Measurements from ENCODE around the gene SPP2.

Gene SPP2

DNA sequence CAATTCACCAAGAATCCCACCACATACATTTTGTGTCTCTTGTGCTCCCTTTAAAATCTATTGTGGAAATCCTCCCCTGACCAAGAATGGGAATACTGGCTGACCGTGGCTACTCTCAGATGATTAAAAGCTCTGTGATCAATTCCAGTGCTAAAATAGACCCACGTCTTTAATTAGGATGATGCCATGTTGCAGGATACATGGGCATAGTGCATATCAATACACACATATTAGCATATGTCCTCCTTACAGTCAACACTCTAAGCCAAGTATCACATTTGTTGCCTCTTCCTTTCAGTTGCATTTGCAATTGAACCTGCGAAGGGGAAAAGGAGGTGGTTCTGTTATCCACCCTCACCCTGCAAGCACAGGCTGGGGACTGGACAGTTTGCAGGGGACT lies 41.8 kb downstream of the SPP2 start:
- no peak for DNase-seq (ENCODE audit: low read depth)

DNA sequence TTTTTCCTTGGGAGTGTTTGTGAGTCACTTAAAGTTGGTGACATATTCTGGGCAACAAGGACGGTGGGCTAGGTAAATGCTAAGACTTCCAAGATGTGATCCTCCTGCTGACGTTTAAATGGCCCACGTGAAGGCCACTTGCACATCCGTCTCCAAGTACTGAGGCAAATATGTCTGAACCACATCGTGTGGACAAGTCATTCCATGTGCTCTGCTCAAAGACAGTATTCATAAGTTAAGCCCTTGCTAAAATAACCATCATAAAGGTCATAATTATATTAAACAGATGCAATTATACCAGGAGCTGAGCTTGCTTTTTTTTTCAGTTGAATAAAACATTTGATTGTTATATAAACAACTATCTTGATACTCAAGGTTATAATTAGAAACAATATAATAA lies 44.8 kb downstream of the SPP2 start:
- DNase-seq (ENCODE audit: low read depth), result no peak

DNA sequence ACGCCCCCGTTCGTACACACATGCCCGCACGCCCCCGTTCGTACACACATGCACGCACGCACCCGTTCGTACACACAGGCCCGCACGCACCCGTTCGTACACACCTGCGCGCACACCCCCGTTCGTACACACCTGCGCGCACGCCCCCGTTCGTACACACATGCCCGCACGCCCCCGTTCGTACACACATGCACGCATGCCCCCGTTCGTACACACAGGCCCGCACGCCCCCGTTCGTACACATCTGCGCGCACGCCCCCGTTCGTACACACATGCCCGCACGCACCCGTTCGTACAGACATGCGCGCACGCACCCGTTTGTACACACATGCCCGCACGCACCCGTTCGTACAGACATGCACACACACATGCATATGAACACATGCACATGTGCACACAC lies 45.7 kb downstream of the SPP2 start:
- no peak for DNase-seq (ENCODE audit: low read depth)

DNA sequence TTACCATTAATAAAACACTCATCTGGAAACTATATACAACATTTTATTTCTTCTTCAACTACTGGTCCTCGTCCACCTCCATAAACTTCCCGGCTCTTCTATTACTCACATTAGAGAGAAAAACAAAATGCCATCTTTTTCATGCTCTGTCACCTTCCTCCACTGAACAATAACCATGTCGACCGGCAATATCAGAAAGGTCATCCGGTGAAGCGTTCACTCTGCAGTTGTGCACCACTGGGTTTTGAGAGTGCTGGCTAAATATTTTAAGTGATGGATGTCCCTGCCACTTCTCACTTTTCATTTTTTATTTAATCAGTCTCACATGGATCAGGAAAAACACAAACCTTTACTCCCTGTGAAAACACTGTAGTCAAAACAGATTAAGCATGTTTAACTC lies 48.2 kb downstream of the SPP2 start:
- DNase-seq (ENCODE audit: low read depth), result no peak

DNA sequence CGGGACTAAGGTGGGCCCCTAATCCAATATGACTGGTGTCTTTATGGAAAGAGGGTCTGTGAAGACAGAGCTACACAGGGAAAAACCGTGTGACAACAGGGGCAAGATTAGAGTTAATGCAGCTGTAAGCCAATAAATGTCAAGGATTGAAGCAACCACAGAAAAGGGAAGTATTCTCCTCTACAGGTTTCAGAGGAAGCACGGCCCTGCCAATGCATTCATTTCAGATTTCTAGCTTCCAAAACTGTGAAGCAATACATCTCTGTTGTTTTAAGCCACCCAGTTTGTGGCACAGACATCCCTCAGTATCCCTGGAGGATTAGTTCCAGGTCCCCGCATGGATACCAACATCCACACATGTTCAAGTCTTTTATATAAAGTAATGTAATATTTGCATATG lies 48.8 kb downstream of the SPP2 start:
- DNase-seq (ENCODE audit: low read depth), result no peak

DNA sequence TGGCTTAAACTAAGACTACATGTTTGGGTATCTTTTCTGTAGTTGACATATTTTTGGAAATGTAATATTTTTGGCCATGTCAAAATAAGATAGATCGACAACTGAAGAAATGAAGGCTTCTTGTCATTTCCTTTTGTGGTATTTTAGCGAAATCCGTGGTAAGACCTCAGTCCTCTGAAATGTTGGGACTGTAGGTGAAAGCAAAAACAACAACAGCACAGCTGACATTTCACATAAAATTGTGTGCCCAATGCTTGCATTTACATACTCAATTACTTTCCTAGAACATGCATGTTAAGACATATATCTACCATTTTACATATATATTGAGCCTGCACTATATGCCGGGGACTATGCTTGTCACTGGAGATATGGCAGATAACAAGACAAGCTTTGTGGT lies 50.2 kb downstream of the SPP2 start:
- DNase-seq (ENCODE audit: low read depth), result no peak

DNA sequence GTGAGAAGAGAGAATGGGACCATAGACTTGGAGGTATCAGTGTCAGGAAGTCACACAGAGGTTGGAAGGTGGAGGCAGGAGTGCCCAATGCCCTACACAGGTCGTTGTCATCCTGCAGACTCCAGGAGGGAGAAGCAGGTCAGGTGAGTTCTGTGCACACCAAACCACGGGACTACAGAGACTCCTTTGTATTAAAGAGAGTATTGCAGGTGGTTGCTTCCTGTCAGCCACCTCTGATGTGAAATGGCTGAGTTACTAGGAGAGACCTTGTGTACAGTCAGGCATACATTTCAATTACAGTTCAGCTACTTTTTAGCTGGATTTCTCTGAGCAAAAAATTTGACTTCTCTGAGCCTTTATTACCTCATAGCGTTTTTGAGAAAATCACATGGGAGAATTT lies 51.6 kb downstream of the SPP2 start:
- no peak for DNase-seq (ENCODE audit: low read depth)

DNA sequence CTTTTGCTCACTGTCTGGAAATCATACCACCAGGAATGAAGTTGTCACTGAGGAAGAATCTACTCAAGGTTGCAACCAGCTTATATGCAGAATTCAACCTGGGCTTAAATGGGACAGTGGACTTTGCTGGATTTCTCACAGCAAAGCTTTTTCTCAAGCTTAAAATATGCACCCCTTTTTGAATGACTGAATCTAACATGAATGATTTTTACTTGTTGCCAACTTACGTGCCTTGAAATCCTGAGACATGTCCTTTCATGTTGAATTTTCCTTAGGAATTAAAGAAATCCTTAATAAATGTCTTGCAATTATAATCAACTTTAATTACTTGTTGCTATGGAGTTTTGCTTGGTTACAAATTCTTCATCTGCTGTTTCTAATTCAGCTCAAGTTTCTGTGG lies 57.4 kb downstream of the SPP2 start:
- no peak for DNase-seq (ENCODE audit: low read depth)

DNA sequence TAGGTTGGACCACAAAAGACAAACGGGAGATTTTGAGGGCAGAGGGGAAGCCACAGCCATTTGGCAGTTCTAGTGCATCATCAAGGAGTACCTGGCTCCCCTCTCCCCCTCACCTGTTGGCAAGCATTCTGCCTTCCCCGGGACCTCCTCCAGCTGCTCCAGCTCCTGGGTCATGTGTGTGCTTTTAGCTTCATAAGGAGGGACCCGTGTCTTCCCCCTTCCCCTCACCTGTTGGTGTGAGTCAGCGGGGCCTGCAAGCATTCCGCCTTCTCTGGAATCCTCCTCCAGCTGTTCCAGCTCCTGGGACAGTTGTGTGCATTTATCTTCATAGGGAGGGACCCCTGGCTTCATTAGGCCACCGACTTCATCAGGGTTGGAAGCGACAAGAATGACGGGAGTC lies 58.8 kb downstream of the SPP2 start:
- DNase-seq (ENCODE audit: low read depth), result no peak

DNA sequence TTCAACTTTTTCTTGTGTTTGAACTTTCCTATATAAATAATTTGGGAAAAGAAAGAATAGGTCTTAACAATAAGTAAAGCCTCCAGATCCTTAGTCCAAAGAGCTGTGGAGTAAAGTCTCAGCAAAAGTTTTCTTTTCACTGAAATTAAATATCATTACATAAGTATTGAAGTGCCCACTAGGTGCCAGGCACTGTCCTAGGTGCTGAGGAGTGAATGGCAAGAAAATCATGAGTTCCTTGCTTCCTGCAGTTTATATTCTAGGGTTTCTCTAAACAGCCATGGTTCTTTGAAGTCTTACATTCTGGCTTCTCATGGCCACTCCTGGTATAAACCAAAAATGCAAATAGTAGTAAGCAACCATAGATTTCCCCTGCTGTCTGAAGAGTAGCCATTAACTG lies 59.7 kb downstream of the SPP2 start:
- no peak for DNase-seq (ENCODE audit: low read depth)

DNA sequence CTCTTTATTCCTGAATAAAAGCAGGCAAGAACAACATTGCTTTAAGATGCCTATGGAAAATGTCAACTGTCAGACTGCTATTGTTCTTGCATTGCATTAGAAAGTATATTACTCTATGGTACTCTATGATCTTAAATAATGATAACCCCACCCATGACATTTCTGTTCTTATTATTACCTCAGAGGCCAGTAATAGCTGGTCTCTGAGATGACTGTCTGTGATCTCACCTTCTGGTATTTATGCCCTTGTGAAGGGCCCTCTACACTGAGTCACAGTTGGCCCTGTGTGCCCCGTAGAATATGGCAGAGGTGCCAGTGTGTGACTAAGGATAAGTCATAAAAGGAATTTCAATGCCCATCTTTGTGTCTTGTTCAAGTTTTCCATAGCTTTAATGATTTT lies 61.0 kb downstream of the SPP2 start:
- DNase-seq (ENCODE audit: low read depth), result no peak

DNA sequence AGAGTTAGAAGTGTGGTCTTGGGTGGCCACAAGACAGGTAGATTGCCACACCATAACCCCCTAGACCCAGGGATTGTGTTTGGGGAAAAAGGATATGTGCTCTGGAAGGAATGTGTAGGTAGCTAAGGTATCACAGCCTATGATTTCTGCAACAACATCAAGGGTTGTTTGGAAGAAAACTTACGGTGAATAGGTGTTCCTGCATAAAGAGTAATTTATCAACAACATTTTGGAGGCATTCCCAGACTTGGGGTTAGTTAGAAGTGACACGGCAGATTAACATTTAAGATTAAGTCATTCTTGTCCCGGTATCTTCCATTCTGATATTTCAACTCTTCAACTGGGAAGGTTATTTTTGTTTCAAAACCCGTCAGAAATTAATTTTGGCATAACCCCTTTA lies 65.5 kb downstream of the SPP2 start:
- no peak for DNase-seq (ENCODE audit: low read depth)

DNA sequence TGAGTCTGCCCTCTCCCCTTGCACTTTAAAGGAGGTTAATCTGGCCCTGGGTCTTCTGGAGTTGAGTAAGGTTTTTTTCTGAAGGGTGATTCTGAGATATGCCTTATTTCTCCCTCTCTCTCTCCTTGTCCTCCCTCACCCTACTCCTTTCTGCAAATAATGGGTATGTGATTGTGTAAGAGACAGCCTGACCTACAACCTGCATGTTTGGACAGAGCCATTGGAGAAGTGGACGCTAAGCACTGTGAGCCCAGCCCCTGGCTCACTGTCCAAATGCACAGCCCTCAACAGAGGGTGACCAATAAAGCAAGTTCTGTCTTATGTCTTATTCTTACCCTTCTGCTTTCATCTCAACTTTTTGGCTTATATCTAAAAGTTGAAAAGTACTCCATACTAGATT lies 71.5 kb downstream of the SPP2 start:
- DNase-seq (ENCODE audit: low read depth), result no peak

DNA sequence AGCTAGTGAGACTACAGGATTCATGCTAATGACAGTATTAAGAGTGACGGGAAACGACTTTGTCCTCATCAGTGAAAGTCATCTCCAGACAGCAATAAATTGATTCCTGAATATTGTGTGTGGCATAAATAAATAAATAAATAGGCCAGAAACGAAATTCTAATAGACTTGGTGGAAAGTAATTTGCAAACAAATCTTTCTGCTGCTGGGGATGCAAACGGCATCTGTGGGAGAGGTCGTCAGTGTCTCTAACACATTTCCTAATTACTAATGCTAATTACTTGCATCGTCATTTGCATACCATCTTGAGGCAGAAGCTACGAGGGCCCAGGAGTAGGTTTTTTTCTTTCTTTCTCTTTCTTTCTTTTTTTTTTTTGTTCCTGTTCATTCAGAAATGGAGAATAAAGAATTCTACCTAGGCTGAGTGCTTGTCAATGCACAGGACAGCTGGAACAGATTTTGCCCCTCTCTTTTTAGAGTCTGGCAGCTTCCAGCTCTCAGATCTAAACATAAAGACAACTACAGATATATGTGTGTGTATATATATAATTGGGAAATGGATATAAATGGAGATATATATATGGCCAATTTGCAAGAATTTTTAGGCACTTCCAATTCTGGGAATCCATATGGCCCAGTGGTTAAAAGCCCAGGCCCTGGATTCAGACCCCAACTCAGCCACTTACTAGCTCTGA lies 75.1 kb downstream of the SPP2 start:
- no peak for DNase-seq (ENCODE audit: low read depth)

DNA sequence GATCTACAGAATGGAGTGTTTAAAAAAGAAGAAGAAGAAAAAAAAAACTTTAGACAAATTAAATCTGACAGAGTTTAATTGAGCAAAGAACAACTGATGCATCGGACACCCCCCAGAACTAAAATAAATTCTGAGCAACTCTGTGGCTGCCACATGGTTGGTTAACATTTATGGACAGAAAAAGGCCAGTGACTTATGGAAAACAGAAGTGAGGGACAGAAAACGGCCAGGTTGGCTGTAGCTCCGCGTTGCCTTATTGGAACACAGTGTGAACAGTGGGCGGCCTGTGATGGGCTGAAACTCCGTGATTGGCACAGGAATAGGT lies 75.6 kb downstream of the SPP2 start:
- DNase-seq (ENCODE audit: low read depth), result no peak
